Endothelial cell of umbilical vein (primary cell): Measurements from ENCODE around the gene ADSS1. TPM values are rescaled to one million over a fixed set of nuclear protein-coding genes. Genes with fewer than 3 reads are reported as not detected.

Source experiments
- BruUV-seq: library from RNA; stranded (reverse); fragments of 400-500 nt; replicated peaks from 2 replicates; lab custom pipeline; 2021; lab: Mats Ljungman, UMichigan
- CTCF ChIA-PET: fragments of 300-600, 350-600 bp; sonication (Branson Sonifier 250); formaldehyde crosslinking; loops from one replicate; lab custom pipeline; 2021; ENCODE audit warnings: antibody characterized with exemption, inconsistent platforms; lab: Charles Lee
- POLR2A ChIA-PET: fragments of 300-600, 350-600 bp; sonication (Branson Sonifier 250); formaldehyde crosslinking; loops from one replicate; lab custom pipeline; 2021; ENCODE audit warnings: antibody characterized with exemption, inconsistent platforms; lab: Charles Lee
- DNase-seq: peaks from one replicate; pipeline ENCODE4 v3.0.0-alpha.2; 2011; ENCODE audit warnings: low read depth, low spot score
- FAIRE-seq: peaks from 2 replicates; lab custom pipeline; 2011; peaks lifted over from hg19 to GRCh38; lab: Jason Lieb, UNC
- H2AFZ ChIP-seq: 2 replicates; pipeline ENCODE4 v1.6.0; 2012; ENCODE audit warnings: low read depth, low read length, control low read depth, inconsistent platforms
- H3K27ac ChIP-seq: 2 replicates; pipeline ENCODE4 v1.5.1; 2011; ENCODE audit warnings: low read depth, mild to moderate bottlenecking, control low read depth, low read length, moderate library complexity; ENCODE audit not compliant: insufficient read depth
- H3K27me3 ChIP-seq, 2 experiments: 2 replicates each; pipeline versions ENCODE4 v1.6.0 to v1.6.1; 2011; ENCODE audit warnings: low read length in 2 of 2, mixed read lengths in 1 of 2; ENCODE audit not compliant: control insufficient read depth in 2 of 2, insufficient read depth in 2 of 2
- H3K36me3 ChIP-seq, 2 experiments: 2 replicates in 1 of 2; 3 replicates in 1 of 2; pipeline ENCODE4 v1.5.1; 2011; ENCODE audit warnings: low read length in 2 of 2, mild to moderate bottlenecking in 1 of 2, moderate library complexity in 1 of 2; ENCODE audit not compliant: control insufficient read depth in 2 of 2, insufficient read depth in 2 of 2; ENCODE audit errors: extremely low read depth in 1 of 2
- H3K4me1 ChIP-seq: 3 replicates; pipeline ENCODE4 v1.5.1; 2011; ENCODE audit warnings: mild to moderate bottlenecking, low read length; ENCODE audit not compliant: control insufficient read depth, insufficient read depth; ENCODE audit errors: extremely low read depth
- H3K4me2 ChIP-seq: 2 replicates; pipeline ENCODE4 v1.6.1; 2011; ENCODE audit warnings: low read length, control low read depth, mixed read lengths; ENCODE audit not compliant: insufficient read depth
- H3K4me3 ChIP-seq, 3 experiments: fragments of 200-600 bp in 1 of 3; sonication (generic), shearing (Covaris generic) in 1 of 3; replicated peaks in 1 of 3; 2 replicates each; pipeline ENCODE4 v1.5.1; 2011 to 2016; ENCODE audit warnings: control low read depth in 3 of 3, low read length in 3 of 3, mild to moderate bottlenecking in 2 of 3, inconsistent platforms in 1 of 3, low read depth in 1 of 3, moderate library complexity in 1 of 3; ENCODE audit not compliant: insufficient read depth in 1 of 3
- H3K79me2 ChIP-seq: 2 replicates; pipeline ENCODE4 v1.6.0; 2012; ENCODE audit warnings: low read length, inconsistent platforms; ENCODE audit not compliant: control insufficient read depth, insufficient read depth
- H3K9ac ChIP-seq: replicated peaks from 2 replicates; pipeline ENCODE3; 2011; ENCODE audit warnings: low read length, control low read depth; ENCODE audit not compliant: insufficient read depth; ENCODE audit errors: extremely low read depth
- H3K9me1 ChIP-seq: replicated peaks from 3 replicates; pipeline ENCODE4 v1.6.0; 2011; ENCODE audit warnings: mild to moderate bottlenecking, low read length; ENCODE audit not compliant: control insufficient read depth, insufficient read depth; ENCODE audit errors: extremely low read depth
- H3K9me3 ChIP-seq: replicated peaks from 2 replicates; pipeline ENCODE4 v1.5.1; 2012; ENCODE audit warnings: low read length, inconsistent platforms; ENCODE audit not compliant: control insufficient read depth, insufficient read depth
- H4K20me1 ChIP-seq: replicated peaks from 2 replicates; pipeline ENCODE3; 2011; ENCODE audit warnings: mild to moderate bottlenecking, low read length; ENCODE audit not compliant: control insufficient read depth, insufficient read depth; ENCODE audit errors: extremely low read depth
- CTCF ChIP-seq, 2 donors: IDR thresholded peaks; 1 replicate in 1 of 2; 2 replicates in 1 of 2; pipeline ENCODE4 v1.5.1; 2011; ENCODE audit warnings: low read length in 2 of 2, mild to moderate bottlenecking in 2 of 2, moderate library complexity in 2 of 2, control low read depth in 1 of 2, inconsistent platforms in 1 of 2, low read depth in 1 of 2; ENCODE audit not compliant: insufficient read depth in 1 of 2; ENCODE audit errors: extremely low read depth in 1 of 2
- EZH2 ChIP-seq: IDR thresholded peaks from 2 replicates; pipeline ENCODE4 v1.6.1; 2012; ENCODE audit warnings: borderline replicate concordance, low read depth, mild to moderate bottlenecking, moderate library complexity, low read length, inconsistent platforms; ENCODE audit not compliant: severe bottlenecking
- FOS ChIP-seq: IDR thresholded peaks from 2 replicates; pipeline ENCODE4 v1.6.1; 2011; ENCODE audit warnings: mild to moderate bottlenecking, low read length, moderate library complexity, borderline replicate concordance; ENCODE audit not compliant: insufficient read depth
- GATA2 ChIP-seq: IDR thresholded peaks from 2 replicates; pipeline ENCODE4 v1.7.0; 2011; ENCODE audit warnings: low read depth, mild to moderate bottlenecking, moderate library complexity, mixed read lengths, low read length; ENCODE audit not compliant: insufficient read length, insufficient read depth
- JUN ChIP-seq: IDR thresholded peaks from 2 replicates; pipeline ENCODE4 v1.6.1; 2011; ENCODE audit warnings: borderline replicate concordance, low read depth; ENCODE audit not compliant: insufficient read length, insufficient read depth
- MAX ChIP-seq: IDR thresholded peaks from 2 replicates; pipeline ENCODE4 v1.6.1; 2011; ENCODE audit not compliant: insufficient read depth, insufficient read length
- MYC ChIP-seq: IDR thresholded peaks from one replicate; pipeline ENCODE4 v1.6.1; 2011; ENCODE audit warnings: mild to moderate bottlenecking, low read depth, low read length
- POLR2A ChIP-seq: IDR thresholded peaks from 2 replicates; pipeline ENCODE4 v1.6.1; 2012; ENCODE audit warnings: low read depth, mild to moderate bottlenecking, control low read depth, low read length
- POLR2AphosphoS5 ChIP-seq: IDR thresholded peaks from 2 replicates; pipeline ENCODE4 v1.6.1; 2012; ENCODE audit warnings: low read depth, mild to moderate bottlenecking, control low read depth, low read length, moderate library complexity; ENCODE audit not compliant: insufficient read depth
- dilution Hi-C: fragments of 300-500 bp; cut with MboI; formaldehyde crosslinking; loops from one replicate; pipeline ENCODE4 v1.15.0; 2019; ENCODE audit warnings: low sequenced_read_pairs; ENCODE audit not compliant: extremely low pct_ligation_motif_present
- intact Hi-C: fragments of 100-400 bp; cut with micrococcal nuclease; formaldehyde crosslinking; loops from one replicate; pipeline ENCODE4 v1.10.0; 2022
- polyA plus RNA-seq, 4 experiments: library from polyadenylated mRNA; depleted of rRNA in 3 of 4; stranded (reverse) in 3 of 4; unstranded in 1 of 4; fragments of >200 nt; gene quantifications; 2 replicates each; pipeline versions ENCODE4 v1.2.1 to v1.2.3, GENCODE V29; 2011 to 2012; ENCODE audit warnings: missing spikeins in 1 of 4
- total RNA-seq: library from RNA; stranded (reverse); gene quantifications from 2 replicates; pipeline ENCODE4 v1.2.3, GENCODE V29; 2021

The ADSS1 gene
- total and polyA plus RNA-seq, 2 donors (not counting 3 experiments of a cell fraction or from before 2014, with no cell fraction given) = 1.9 TPM

GRCh38 chr14:104772707-104773504 lies 48.9 kb downstream of the ADSS1 start:
- intact Hi-C loops = no loop called here
- no peak for DNase-seq
- Histone ChIP-seq H3K27ac (no peak overlapping the region), H2AFZ (no peak overlapping the region), H3K79me2 (no peaks in the 10 kb centered on the region), H3K9me1 (no peaks in the 10 kb centered on the region), H3K4me2 (no peak overlapping the region), H3K9ac (no peak overlapping the region), H4K20me1 (no peaks in the 10 kb centered on the region), H3K36me3 (peaks cover 5 to 34% of the 10 kb centered on the region in 2 experiments), H3K27me3 (no peaks in the 10 kb centered on the region), H3K9me3 (no peaks in the 10 kb centered on the region), H3K4me3 (no peak overlapping the region), H3K4me1 (peaks cover 9% of the 10 kb centered on the region)
- dilution Hi-C loops = no loop called here
- no peak for FAIRE-seq
- POLR2A ChIA-PET = no interaction called here
- CTCF ChIA-PET = no interaction called here
- no TSS peak for BruUV-seq
- TF ChIP-seq POLR2AphosphoS5 = no peak
- no peak for TF ChIP-seq CTCF (IDR thresholded peaks at IDR 0.05; ENCODE audit: extremely low read depth in 1 of 2, insufficient read depth in 1 of 2, low read depth in 1 of 2, low read length in 2 of 2)
- TF ChIP-seq JUN = no peak
- TF ChIP-seq POLR2A = no peak
- TF ChIP-seq MAX = no peak
- no peak for TF ChIP-seq MYC
- TF ChIP-seq GATA2 = no peak
- TF ChIP-seq FOS = no peak
- TF ChIP-seq EZH2 = no peak
